ENCODE data around the gene COL24A1.
"Not testable (repeated sequence)": the region's sequence is repeated elsewhere in the genome, so short reads cannot be mapped to it uniquely, and the experiment has no call there.

COL24A1 gene

DNA sequence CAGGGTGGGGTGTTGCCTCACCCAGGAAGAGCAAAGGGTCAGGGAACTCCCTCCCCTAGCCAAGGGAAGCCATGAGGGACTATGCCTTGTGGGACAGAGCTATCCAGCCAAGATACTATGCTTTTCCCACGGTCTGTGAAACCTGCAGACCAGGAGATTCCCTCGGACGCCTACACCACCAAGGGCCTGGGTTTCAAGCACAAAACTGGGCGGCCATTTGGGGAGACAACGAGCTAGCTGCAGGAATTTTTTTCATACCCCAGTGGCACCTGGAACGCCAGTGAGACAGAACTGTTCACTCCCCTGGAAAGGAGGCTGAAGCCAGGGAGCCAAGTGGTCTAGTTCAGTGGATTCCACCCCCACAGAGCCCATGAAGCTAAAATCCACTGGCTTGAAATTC is 84.7 kb downstream of the COL24A1 start:
- H3K4me1 ChIP-seq (ENCODE audit: control insufficient read depth, insufficient read depth, low read length): peaks cover 21% of the 10 kb centered on the region
- not testable (repeated sequence) for H3K36me3 ChIP-seq (ENCODE audit: control insufficient read depth, insufficient read depth, low read length, severe bottlenecking)

DNA sequence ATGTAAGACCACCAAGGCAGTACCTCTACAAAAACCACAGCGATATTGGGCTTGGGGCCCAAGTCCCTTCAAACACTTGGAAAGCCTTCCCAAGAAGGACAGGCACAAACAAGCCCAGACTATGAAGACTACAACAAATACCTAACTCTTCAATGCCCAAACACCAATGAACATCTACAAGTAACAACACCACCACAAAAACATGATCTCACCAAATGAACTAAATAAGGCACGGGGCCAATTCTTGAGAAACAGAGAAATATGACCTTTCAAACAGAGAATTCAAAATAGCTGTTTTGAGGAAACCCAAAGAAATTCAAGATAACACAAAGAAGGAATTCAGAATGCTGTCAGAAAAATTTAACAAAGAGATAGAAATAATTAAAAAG is 86.8 kb downstream of the COL24A1 start:
- Histone ChIP-seq H3K36me3 (ENCODE audit: control insufficient read depth, insufficient read depth, low read length, severe bottlenecking) (no peaks in the 10 kb centered on the region), H3K9me3 (ENCODE audit: control insufficient read depth, low read length) (no peaks in the 10 kb centered on the region), H3K4me3 (ENCODE audit: low read length) (peak overlapping the region; percentile 13), H3K4me1 (ENCODE audit: control insufficient read depth, insufficient read depth, low read length) (peaks cover 21% of the 10 kb centered on the region), H3K27me3 (replicated peaks; ENCODE audit: control insufficient read depth, insufficient read depth, low read length) (no peaks in the 10 kb centered on the region), H3K9ac (ENCODE audit: low read length) (no peak overlapping the region)
- DNase-seq (ENCODE audit: low read depth): peak; percentile 62

More for the DNA sequence above, 84.7 kb downstream of the COL24A1 start:
- not testable (repeated sequence) for H3K9me3 ChIP-seq (ENCODE audit: control insufficient read depth, low read length); H3K27me3 ChIP-seq (replicated peaks; ENCODE audit: control insufficient read depth, insufficient read depth, low read length); DNase-seq (ENCODE audit: low read depth); H3K9ac ChIP-seq (ENCODE audit: low read length); H3K4me3 ChIP-seq (ENCODE audit: low read length)

GRCh38 chr1:86068841-86069756 is 87.5 kb downstream of the COL24A1 start:
- H3K36me3 ChIP-seq (ENCODE audit: control insufficient read depth, insufficient read depth, low read length, severe bottlenecking): no peaks in the 10 kb centered on the region
- H3K4me1 ChIP-seq (ENCODE audit: control insufficient read depth, insufficient read depth, low read length): peaks cover 21% of the 10 kb centered on the region
- peak overlapping the region; percentile 13 for H3K4me3 ChIP-seq (ENCODE audit: low read length)
- H3K9me3 ChIP-seq (ENCODE audit: control insufficient read depth, low read length): no peaks in the 10 kb centered on the region
- no peaks in the 10 kb centered on the region for H3K27me3 ChIP-seq (replicated peaks; ENCODE audit: control insufficient read depth, insufficient read depth, low read length)
- H3K9ac ChIP-seq (ENCODE audit: low read length): no peak overlapping the region
- no peak for DNase-seq (ENCODE audit: low read depth)

GRCh38 chr1:86068271-86068721 is 88.3 kb downstream of the COL24A1 start:
- Histone ChIP-seq H3K4me3 (ENCODE audit: low read length) (no peak overlapping the region), H3K9me3 (ENCODE audit: control insufficient read depth, low read length) (no peaks in the 10 kb centered on the region), H3K9ac (ENCODE audit: low read length) (no peak overlapping the region), H3K4me1 (ENCODE audit: control insufficient read depth, insufficient read depth, low read length) (peaks cover 21% of the 10 kb centered on the region), H3K27me3 (replicated peaks; ENCODE audit: control insufficient read depth, insufficient read depth, low read length) (no peaks in the 10 kb centered on the region), H3K36me3 (ENCODE audit: control insufficient read depth, insufficient read depth, low read length, severe bottlenecking) (no peaks in the 10 kb centered on the region)
- peak; percentile 22 for DNase-seq (ENCODE audit: low read depth)

GRCh38 chr1:86067626-86068025 is 88.9 kb downstream of the COL24A1 start:
- Histone ChIP-seq H3K27me3 (replicated peaks; ENCODE audit: control insufficient read depth, insufficient read depth, low read length) (no peaks in the 10 kb centered on the region), H3K4me1 (ENCODE audit: control insufficient read depth, insufficient read depth, low read length) (peaks cover 21% of the 10 kb centered on the region), H3K4me3 (ENCODE audit: low read length) (no peak overlapping the region), H3K9ac (ENCODE audit: low read length) (no peak overlapping the region), H3K9me3 (ENCODE audit: control insufficient read depth, low read length) (no peaks in the 10 kb centered on the region), H3K36me3 (ENCODE audit: control insufficient read depth, insufficient read depth, low read length, severe bottlenecking) (no peaks in the 10 kb centered on the region)
- peak; percentile 31 for DNase-seq (ENCODE audit: low read depth)

DNA sequence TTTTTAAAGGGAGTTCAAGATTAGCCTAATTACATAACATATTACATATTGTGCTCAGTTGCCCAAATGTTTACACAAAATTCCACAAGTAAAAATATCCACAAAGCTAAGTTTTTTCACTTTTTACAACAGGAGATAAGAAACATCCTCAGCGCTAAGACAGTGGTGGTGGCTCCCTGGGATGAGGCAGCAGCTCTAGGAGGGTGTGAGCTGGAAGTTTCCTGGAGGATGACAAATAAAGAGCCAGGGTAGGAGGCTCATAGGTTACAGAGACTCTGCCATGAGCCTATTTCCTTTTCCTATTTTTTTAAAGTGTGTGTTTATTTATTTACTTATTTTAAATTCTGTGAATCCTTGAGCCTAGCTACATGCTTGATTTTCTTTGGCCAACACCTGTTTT is 91.7 kb downstream of the COL24A1 start:
- Histone ChIP-seq H3K27me3 (replicated peaks; ENCODE audit: control insufficient read depth, insufficient read depth, low read length) (no peaks in the 10 kb centered on the region), H3K9me3 (ENCODE audit: control insufficient read depth, low read length) (no peaks in the 10 kb centered on the region), H3K4me3 (ENCODE audit: low read length) (no peak overlapping the region), H3K4me1 (ENCODE audit: control insufficient read depth, insufficient read depth, low read length) (peaks cover 24% of the 10 kb centered on the region), H3K9ac (ENCODE audit: low read length) (no peak overlapping the region), H3K36me3 (ENCODE audit: control insufficient read depth, insufficient read depth, low read length, severe bottlenecking) (no peaks in the 10 kb centered on the region)
- no peak for DNase-seq (ENCODE audit: low read depth)

DNA sequence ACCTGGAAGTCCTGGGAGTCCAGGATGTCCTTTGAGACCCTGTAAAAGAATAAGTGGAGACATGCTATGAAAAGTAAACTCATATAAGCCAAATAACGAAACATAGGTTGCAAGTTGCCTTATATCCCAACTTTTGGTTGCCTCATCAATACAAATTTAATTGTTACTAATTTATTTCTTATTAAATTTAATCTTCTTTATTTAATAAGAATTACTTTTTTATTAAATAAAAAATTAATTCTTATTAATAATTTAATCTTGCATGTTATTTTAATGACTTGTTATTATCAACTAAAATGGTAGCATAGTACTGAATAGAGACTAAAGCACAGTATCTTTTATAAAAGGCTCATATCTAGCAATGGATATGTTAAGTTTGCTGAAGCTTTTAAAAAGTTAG is 92.9 kb downstream of the COL24A1 start:
- H3K9ac ChIP-seq (ENCODE audit: low read length): no peak overlapping the region
- no peak overlapping the region for H3K4me3 ChIP-seq (ENCODE audit: low read length)
- no peak for DNase-seq (ENCODE audit: low read depth)
- no peaks in the 10 kb centered on the region for H3K9me3 ChIP-seq (ENCODE audit: control insufficient read depth, low read length)
- no peaks in the 10 kb centered on the region for H3K27me3 ChIP-seq (replicated peaks; ENCODE audit: control insufficient read depth, insufficient read depth, low read length)
- H3K36me3 ChIP-seq (ENCODE audit: control insufficient read depth, insufficient read depth, low read length, severe bottlenecking): no peaks in the 10 kb centered on the region
- H3K4me1 ChIP-seq (ENCODE audit: control insufficient read depth, insufficient read depth, low read length): peaks cover 16% of the 10 kb centered on the region

- no peaks in the 10 kb centered on the region for H3K36me3 ChIP-seq (ENCODE audit: control insufficient read depth, insufficient read depth, low read length, severe bottlenecking)
- no peak overlapping the region for H3K9ac ChIP-seq (ENCODE audit: low read length)
- peak; percentile 14 for DNase-seq (ENCODE audit: low read depth)
These were observed 94.1 kb downstream of the COL24A1 start for GRCh38 chr1:86062453-86062852.

GRCh38 chr1:86061551-86061990 is 95.0 kb downstream of the COL24A1 start:
- no peaks in the 10 kb centered on the region for H3K27me3 ChIP-seq (replicated peaks; ENCODE audit: control insufficient read depth, insufficient read depth, low read length)
- H3K4me3 ChIP-seq (ENCODE audit: low read length): no peak overlapping the region
- H3K4me1 ChIP-seq (ENCODE audit: control insufficient read depth, insufficient read depth, low read length): peaks cover 10% of the 10 kb centered on the region
- no peaks in the 10 kb centered on the region for H3K36me3 ChIP-seq (ENCODE audit: control insufficient read depth, insufficient read depth, low read length, severe bottlenecking)
- H3K9me3 ChIP-seq (ENCODE audit: control insufficient read depth, low read length): no peaks in the 10 kb centered on the region
- no peak overlapping the region for H3K9ac ChIP-seq (ENCODE audit: low read length)
- peak; percentile 58 for DNase-seq (ENCODE audit: low read depth)

More at GRCh38 chr1:86062453-86062852, 94.1 kb downstream of the COL24A1 start:
- H3K27me3 ChIP-seq (replicated peaks; ENCODE audit: control insufficient read depth, insufficient read depth, low read length): no peaks in the 10 kb centered on the region
- H3K4me1 ChIP-seq (ENCODE audit: control insufficient read depth, insufficient read depth, low read length): peaks cover 10% of the 10 kb centered on the region
- no peak overlapping the region for H3K4me3 ChIP-seq (ENCODE audit: low read length)
- H3K9me3 ChIP-seq (ENCODE audit: control insufficient read depth, low read length): no peaks in the 10 kb centered on the region

- H3K36me3 ChIP-seq (ENCODE audit: control insufficient read depth, insufficient read depth, low read length, severe bottlenecking): no peaks in the 10 kb centered on the region
- H3K4me3 ChIP-seq (ENCODE audit: low read length): no peak overlapping the region
- H3K27me3 ChIP-seq (replicated peaks; ENCODE audit: control insufficient read depth, insufficient read depth, low read length): no peaks in the 10 kb centered on the region
- H3K9ac ChIP-seq (ENCODE audit: low read length): no peak overlapping the region
- no peaks in the 10 kb centered on the region for H3K9me3 ChIP-seq (ENCODE audit: control insufficient read depth, low read length)
- peaks cover 8% of the 10 kb centered on the region for H3K4me1 ChIP-seq (ENCODE audit: control insufficient read depth, insufficient read depth, low read length)
- no peak for DNase-seq (ENCODE audit: low read depth)
These were observed 102.2 kb downstream of the COL24A1 start for GRCh38 chr1:86054396-86054795.

DNA sequence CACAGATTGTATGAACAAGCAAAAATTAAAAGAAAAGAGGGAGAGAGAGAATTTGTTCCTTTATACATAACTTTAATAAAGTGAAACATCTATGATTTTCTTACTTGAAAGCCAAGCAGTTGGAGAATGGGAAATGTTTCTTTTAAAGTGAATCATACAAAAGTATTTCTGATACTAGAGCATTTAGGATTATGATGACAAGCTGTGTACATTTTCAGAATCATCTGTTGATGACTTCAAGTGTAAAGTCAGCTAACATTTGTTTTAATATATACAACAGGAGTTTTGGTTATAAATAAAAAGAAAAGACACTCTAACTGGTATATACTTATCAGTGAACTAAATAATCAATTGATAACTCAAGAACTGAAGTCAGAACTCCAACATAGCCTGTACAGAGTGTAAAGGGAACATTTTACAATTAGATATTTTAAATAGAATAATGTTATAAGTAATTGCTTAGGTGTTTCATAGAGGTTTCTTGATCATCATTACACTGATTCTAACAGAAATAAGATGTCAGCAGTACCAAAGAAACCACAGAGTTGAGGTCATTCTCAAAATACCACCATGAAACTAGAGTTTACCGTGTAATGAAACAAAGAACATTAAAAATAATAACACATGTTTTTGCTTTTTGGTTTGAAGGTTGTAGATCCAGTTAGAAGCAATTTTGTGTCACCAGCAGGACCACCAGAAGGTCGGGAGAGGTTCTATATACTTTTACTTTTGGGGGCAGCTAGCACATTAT is 103.4 kb downstream of the COL24A1 start:
- Histone ChIP-seq H3K9ac (ENCODE audit: low read length) (no peak overlapping the region), H3K4me1 (ENCODE audit: control insufficient read depth, insufficient read depth, low read length) (peaks cover 8% of the 10 kb centered on the region), H3K4me3 (ENCODE audit: low read length) (no peak overlapping the region), H3K9me3 (ENCODE audit: control insufficient read depth, low read length) (no peaks in the 10 kb centered on the region), H3K36me3 (ENCODE audit: control insufficient read depth, insufficient read depth, low read length, severe bottlenecking) (no peaks in the 10 kb centered on the region), H3K27me3 (replicated peaks; ENCODE audit: control insufficient read depth, insufficient read depth, low read length) (no peaks in the 10 kb centered on the region)
- DNase-seq (ENCODE audit: low read depth): peak; percentile 25
